Measurements from ENCODE around the gene EEA1. TPM values are rescaled to one million over a fixed set of nuclear protein-coding genes. Genes with fewer than 3 reads are reported as not detected.

Gene EEA1
- polyA plus RNA-seq, 1 donor from 2014 or later: 5.6 TPM

GRCh38 chr12:92905811-92906554 lies 23.1 kb downstream of the EEA1 start:
- Histone ChIP-seq H3K27ac (ENCODE audit: low read length) (no peak overlapping the region), H2AFZ (ENCODE audit: low read depth, low read length) (no peak overlapping the region), H3K9me2 (ENCODE audit: insufficient read depth, low read length) (no peaks in the 10 kb centered on the region), H3F3A (ENCODE audit: insufficient read depth, low read length, poor library complexity, severe bottlenecking) (no peaks in the 10 kb centered on the region), H3K9me3 (ENCODE audit: low read length) (peaks cover 4% of the 10 kb centered on the region), H3K4me3 (ENCODE audit: low read length) (no peak overlapping the region), H3K4me2 (ENCODE audit: low read length) (no peak overlapping the region), H3K27me3 (ENCODE audit: insufficient read depth, low read depth, low read length) (no peaks in the 10 kb centered on the region), H4K20me1 (ENCODE audit: insufficient read depth) (no peaks in the 10 kb centered on the region), H3K9ac (ENCODE audit: low read length) (no peak overlapping the region), H3K79me2 (replicated peaks; ENCODE audit: insufficient read depth, low read length) (peaks cover 3% of the 10 kb centered on the region), H3K36me3 (ENCODE audit: insufficient read depth, low read length) (no peaks in the 10 kb centered on the region)
- no peak for TF ChIP-seq POLR2AphosphoS5 (IDR thresholded peaks at IDR 0.05)
- no peak for TF ChIP-seq CTCF (IDR thresholded peaks at IDR 0.05; ENCODE audit: poor library complexity, severe bottlenecking)
- TF ChIP-seq EP300 (conservative IDR thresholded peaks at IDR 0.05; ENCODE audit: poor library complexity, severe bottlenecking): no peak
- TF ChIP-seq TAF1 (IDR thresholded peaks at IDR 0.05; ENCODE audit: low read depth): no peak
- TF ChIP-seq MXI1 (conservative IDR thresholded peaks at IDR 0.05; ENCODE audit: poor library complexity, severe bottlenecking): no peak
- TF ChIP-seq RAD21 (conservative IDR thresholded peaks at IDR 0.05): no peak
- TF ChIP-seq EZH2 (IDR thresholded peaks at IDR 0.05; ENCODE audit: borderline replicate concordance, insufficient read depth, low read length, poor library complexity, severe bottlenecking): no peak
- TF ChIP-seq SMC3 (conservative IDR thresholded peaks at IDR 0.05; ENCODE audit: poor library complexity): no peak
- no peak for TF ChIP-seq REST (IDR thresholded peaks at IDR 0.05; ENCODE audit: borderline replicate concordance)

- Histone ChIP-seq H3K9ac (ENCODE audit: low read length) (no peak overlapping the region), H3K27ac (ENCODE audit: low read length) (no peak overlapping the region), H3K9me3 (ENCODE audit: low read length) (peaks cover 4% of the 10 kb centered on the region), H3F3A (ENCODE audit: insufficient read depth, low read length, poor library complexity, severe bottlenecking) (no peaks in the 10 kb centered on the region), H3K79me2 (replicated peaks; ENCODE audit: insufficient read depth, low read length) (no peaks in the 10 kb centered on the region), H4K20me1 (ENCODE audit: insufficient read depth) (no peaks in the 10 kb centered on the region), H2AFZ (ENCODE audit: low read depth, low read length) (no peak overlapping the region), H3K36me3 (ENCODE audit: insufficient read depth, low read length) (no peaks in the 10 kb centered on the region), H3K4me2 (ENCODE audit: low read length) (no peak overlapping the region), H3K4me3 (ENCODE audit: low read length) (no peak overlapping the region), H3K27me3 (ENCODE audit: insufficient read depth, low read depth, low read length) (no peaks in the 10 kb centered on the region), H3K9me2 (ENCODE audit: insufficient read depth, low read length) (no peaks in the 10 kb centered on the region)
- TF ChIP-seq REST (IDR thresholded peaks at IDR 0.05; ENCODE audit: borderline replicate concordance): no peak
- TF ChIP-seq RAD21 (conservative IDR thresholded peaks at IDR 0.05): no peak
- TF ChIP-seq TAF1 (IDR thresholded peaks at IDR 0.05; ENCODE audit: low read depth): no peak
- no peak for TF ChIP-seq CTCF (IDR thresholded peaks at IDR 0.05; ENCODE audit: poor library complexity, severe bottlenecking)
- no peak for TF ChIP-seq SMC3 (conservative IDR thresholded peaks at IDR 0.05; ENCODE audit: poor library complexity)
- no peak for TF ChIP-seq EZH2 (IDR thresholded peaks at IDR 0.05; ENCODE audit: borderline replicate concordance, insufficient read depth, low read length, poor library complexity, severe bottlenecking)
- no peak for TF ChIP-seq POLR2AphosphoS5 (IDR thresholded peaks at IDR 0.05)
- no peak for TF ChIP-seq EP300 (conservative IDR thresholded peaks at IDR 0.05; ENCODE audit: poor library complexity, severe bottlenecking)
- TF ChIP-seq MXI1 (conservative IDR thresholded peaks at IDR 0.05; ENCODE audit: poor library complexity, severe bottlenecking): no peak
Observed at GRCh38 chr12:92905258-92905810, 23.8 kb downstream of the EEA1 start.

Measured in neural cell (in vitro differentiated cells).